GM19397 (cell line): ENCODE measurements around the gene SLC6A20.

ENCODE experiments used
- ATAC-seq: cut with Tn5 transposase; IDR thresholded peaks from one replicate; pipeline ENCODE4 v1.9.1; 2021; ENCODE audit warnings: mild to moderate bottlenecking, moderate library complexity; ENCODE audit not compliant: unreplicated experiment

Gene SLC6A20

GRCh38 chr3:45779746-45780735 lies 16.3 kb downstream of the SLC6A20 start:
- ATAC-seq = no peak

GRCh38 chr3:45778761-45779201 lies 17.6 kb downstream of the SLC6A20 start:
- no peak for ATAC-seq

GRCh38 chr3:45777746-45778386 lies 18.5 kb downstream of the SLC6A20 start:
- ATAC-seq = no peak

- ATAC-seq = no peak
These were observed 19.1 kb downstream of the SLC6A20 start for GRCh38 chr3:45777111-45777745.

- no peak for ATAC-seq
These were observed 19.7 kb downstream of the SLC6A20 start for GRCh38 chr3:45776611-45777010.

GRCh38 chr3:45776301-45776595 lies 20.1 kb downstream of the SLC6A20 start:
- ATAC-seq = no peak

GRCh38 chr3:45775571-45776300 lies 20.6 kb downstream of the SLC6A20 start:
- no peak for ATAC-seq

GRCh38 chr3:45774581-45775521 lies 21.5 kb downstream of the SLC6A20 start:
- ATAC-seq = no peak

- no peak for ATAC-seq
These were observed 22.5 kb downstream of the SLC6A20 start for GRCh38 chr3:45773714-45774449.

GRCh38 chr3:45773072-45773471 lies 23.3 kb downstream of the SLC6A20 start:
- ATAC-seq = no peak

GRCh38 chr3:45772341-45773035 lies 23.8 kb downstream of the SLC6A20 start:
- ATAC-seq = no peak

- no peak for ATAC-seq
These were observed 24.5 kb downstream of the SLC6A20 start for GRCh38 chr3:45771831-45772230.

- no peak for ATAC-seq
These were observed 25.1 kb downstream of the SLC6A20 start for GRCh38 chr3:45771166-45771775.

- no peak for ATAC-seq
These were observed 30.4 kb downstream of the SLC6A20 start for GRCh38 chr3:45765958-45766357.

GRCh38 chr3:45765266-45765851 lies 31.0 kb downstream of the SLC6A20 start:
- no peak for ATAC-seq

- no peak for ATAC-seq
These were observed 33.0 kb downstream of the SLC6A20 start for GRCh38 chr3:45763303-45763675.

- no peak for ATAC-seq
These were observed 33.6 kb downstream of the SLC6A20 start for GRCh38 chr3:45762647-45763302.
